GM23338 (cell line): ENCODE results near the gene TMCO1. TPM values are rescaled to one million over a fixed set of nuclear protein-coding genes. Genes with fewer than 3 reads are reported as not detected.

Experiments
- ATAC-seq: fragments of 200-7000 bp; cut with Tn5 transposase; 3 replicates; pipeline ENCODE4 v1.9.1; 2020
- DNase-seq: peaks from one replicate; pipeline ENCODE4 v3.0.0-alpha.2; 2015; ENCODE audit warnings: low spot score
- H2AFZ ChIP-seq: fragments of 200-600 bp; sonication (generic); 2 replicates; pipeline ENCODE4 v1.8.0; 2016; ENCODE audit warnings: antibody characterized with exemption, mild to moderate bottlenecking, moderate library complexity
- H3F3A ChIP-seq: fragments of 200-600 bp; sonication (generic); replicated peaks from 2 replicates; pipeline ENCODE4 v1.8.0; 2017; ENCODE audit warnings: antibody characterized with exemption, mixed run types, low read depth
- H3K27ac ChIP-seq: fragments of 200-600 bp; sonication (generic); 2 replicates; pipeline ENCODE4 v1.6.1; 2016; ENCODE audit warnings: low read depth
- H3K27me3 ChIP-seq: fragments of 200-600 bp; sonication (generic); 2 replicates; pipeline ENCODE4 v1.8.0; 2016; ENCODE audit warnings: mild to moderate bottlenecking, mixed run types, moderate library complexity; ENCODE audit not compliant: insufficient read depth
- H3K36me3 ChIP-seq: fragments of 200-600 bp; sonication (generic); 2 replicates; pipeline ENCODE4 v1.8.0; 2016; ENCODE audit warnings: mild to moderate bottlenecking; ENCODE audit not compliant: insufficient read depth
- H3K4me1 ChIP-seq: fragments of 200-600 bp; sonication (generic); 2 replicates; pipeline ENCODE4 v1.8.0; 2016; ENCODE audit warnings: mild to moderate bottlenecking, moderate library complexity; ENCODE audit not compliant: insufficient read depth
- H3K4me2 ChIP-seq: fragments of 200-600 bp; sonication (generic); 2 replicates; pipeline ENCODE4 v1.7.1; 2017; ENCODE audit warnings: mixed run types
- H3K4me3 ChIP-seq: fragments of 200-600 bp; sonication (generic); 2 replicates; pipeline ENCODE4 v1.6.1; 2016; ENCODE audit warnings: mixed run types
- H3K79me2 ChIP-seq: fragments of 200-600 bp; sonication (generic); replicated peaks from 2 replicates; pipeline ENCODE4 v1.8.0; 2017; ENCODE audit warnings: mild to moderate bottlenecking; ENCODE audit not compliant: insufficient read depth
- H3K9me2 ChIP-seq: fragments of 200-600 bp; sonication (generic); 2 replicates; pipeline ENCODE4 v1.8.0; 2017; ENCODE audit not compliant: insufficient read depth
- H4K20me1 ChIP-seq: fragments of 200-600 bp; sonication (generic); replicated peaks from 2 replicates; pipeline ENCODE4 v1.8.0; 2017; ENCODE audit warnings: mild to moderate bottlenecking; ENCODE audit not compliant: insufficient read depth
- H3K27ac Mint-ChIP-seq: 2 replicates; pipeline ENCODE4 v1.8.0; 2020; ENCODE audit warnings: inconsistent platforms, mild to moderate bottlenecking, moderate library complexity, mixed read lengths
- H3K27me3 Mint-ChIP-seq: 3 replicates; pipeline ENCODE4 v1.8.0; 2022; ENCODE audit warnings: low read depth, mild to moderate bottlenecking, moderate library complexity, mixed read lengths, inconsistent platforms; ENCODE audit not compliant: insufficient read depth, poor library complexity
- H3K36me3 Mint-ChIP-seq: 3 replicates; pipeline ENCODE4 v1.8.0; 2021; ENCODE audit warnings: low read depth, mild to moderate bottlenecking, inconsistent platforms, moderate library complexity, mixed read lengths
- H3K4me1 Mint-ChIP-seq: 3 replicates; pipeline ENCODE4 v1.8.0; 2020; ENCODE audit warnings: mild to moderate bottlenecking, inconsistent platforms, mixed read lengths
- H3K4me3 Mint-ChIP-seq: 3 replicates; pipeline ENCODE4 v1.8.0; 2021; ENCODE audit warnings: moderate library complexity, mild to moderate bottlenecking, inconsistent platforms, mixed read lengths
- H3K9me3 Mint-ChIP-seq: 3 replicates; pipeline ENCODE4 v1.8.0; 2020; ENCODE audit warnings: moderate library complexity, mild to moderate bottlenecking, inconsistent platforms, mixed read lengths
- CTCF ChIP-seq, 2 experiments: fragments of 200-600 bp in 1 of 2; sonication (generic) in 1 of 2; conservative IDR thresholded peaks; 2 replicates each; pipeline versions ENCODE4 v1.5.1 to v1.6.1; 2016 to 2017; ENCODE audit warnings: antibody characterized with exemption in 2 of 2, low read depth in 2 of 2, mild to moderate bottlenecking in 2 of 2, moderate library complexity in 1 of 2
- ETS1 ChIP-seq: IDR thresholded peaks from 2 replicates; pipeline ENCODE4 v1.6.1; 2016; ENCODE audit warnings: antibody characterized with exemption
- EZH2 ChIP-seq: fragments of 200-600 bp; sonication (generic); IDR thresholded peaks from one replicate; pipeline ENCODE4 v1.8.0; 2017; ENCODE audit warnings: antibody characterized with exemption, mild to moderate bottlenecking, low read depth; ENCODE audit not compliant: unreplicated experiment
- EZH2phosphoT487 ChIP-seq: fragments of 200-600 bp; sonication (generic); IDR thresholded peaks from one replicate; pipeline ENCODE4 v1.8.1; 2018; ENCODE audit warnings: antibody characterized with exemption; ENCODE audit not compliant: unreplicated experiment
- JUNB ChIP-seq: IDR thresholded peaks from one replicate; pipeline ENCODE4 v1.6.1; 2016; ENCODE audit warnings: antibody characterized with exemption; ENCODE audit not compliant: unreplicated experiment
- NANOG ChIP-seq: IDR thresholded peaks from 2 replicates; pipeline ENCODE4 v1.6.1; 2016; ENCODE audit warnings: antibody characterized with exemption, borderline replicate concordance
- POLR2AphosphoS5 ChIP-seq: IDR thresholded peaks from 2 replicates; pipeline ENCODE4 v1.6.1; 2016; ENCODE audit warnings: antibody characterized with exemption, low read depth
- REST ChIP-seq: IDR thresholded peaks from one replicate; pipeline ENCODE4 v1.6.1; 2018; ENCODE audit warnings: antibody characterized with exemption; ENCODE audit not compliant: unreplicated experiment
- STAT1 ChIP-seq: IDR thresholded peaks from one replicate; pipeline ENCODE4 v1.6.1; 2016; ENCODE audit warnings: antibody characterized with exemption; ENCODE audit not compliant: unreplicated experiment
- ZNF114 ChIP-seq: fragments of 250-450 bp; sonication (Bioruptor Pico); IDR thresholded peaks from 2 replicates; pipeline ENCODE4 v1.5.0; 2020; ENCODE audit warnings: mild to moderate bottlenecking, moderate library complexity
- ZNF331 ChIP-seq: fragments of 250-450 bp; sonication (Bioruptor Pico); IDR thresholded peaks from 2 replicates; pipeline ENCODE4 v1.5.0; 2020; ENCODE audit warnings: low read depth, mild to moderate bottlenecking, moderate library complexity
- ZNF462 ChIP-seq: fragments of 250-450 bp; sonication (Bioruptor Pico); IDR thresholded peaks from 2 replicates; pipeline ENCODE4 v1.5.0; 2020; ENCODE audit warnings: mild to moderate bottlenecking, moderate library complexity
- polyA plus RNA-seq: library from polyadenylated mRNA; unstranded; fragments of >200 nt; fragmentation: Nextera tagmentation; extraction: Ambion mirVana; gene quantifications from 2 replicates; pipeline ENCODE4 v1.2.1, GENCODE V29; 2016
- total RNA-seq: library from RNA; depleted of rRNA; stranded (reverse); fragments of >200 nt; shearing (Covaris generic); gene quantifications from 2 replicates; pipeline ENCODE4 v1.2.3, GENCODE V29; 2014

The TMCO1 gene
- total and polyA plus RNA-seq, 2 experiments from 2014 or later = 38.3 to 116 TPM

GRCh38 chr1:165755393-165756010, 13.2 kb downstream of the TMCO1 start (continued):
- TF ChIP-seq ZNF462 (CRISPR knock-in tag) = no peak
- no peak for TF ChIP-seq EZH2
- TF ChIP-seq ZNF114 (CRISPR knock-in tag) = no peak
- no peak for TF ChIP-seq NANOG
- no peak for TF ChIP-seq STAT1
- TF ChIP-seq ZNF331 (CRISPR knock-in tag) = no peak
- TF ChIP-seq JUNB = no peak

GRCh38 chr1:165753934-165754333, 14.7 kb downstream of the TMCO1 start:
- no peak overlapping the region for H2AFZ ChIP-seq
- Mint-ChIP-seq H3K27ac (no peak overlapping the region), H3K9me3 (no peaks in the 10 kb centered on the region), H3K36me3 (peaks cover 11% of the 10 kb centered on the region; the same call in 2 of the 3 replicates), H3K27me3 (no peaks in the 10 kb centered on the region), H3K4me3 (no peak overlapping the region), H3K4me1 (no peaks in the 10 kb centered on the region)
- no peak for TF ChIP-seq CTCF (conservative IDR thresholded peaks at IDR 0.05; ENCODE audit: low read depth in 2 of 2)
- no peak for TF ChIP-seq ETS1
- no peak for TF ChIP-seq EZH2
- TF ChIP-seq REST = no peak
- no peak for TF ChIP-seq POLR2AphosphoS5
- TF ChIP-seq EZH2phosphoT487 = no peak
- TF ChIP-seq ZNF114 (CRISPR knock-in tag) = no peak
- H4K20me1 ChIP-seq = no peaks in the 10 kb centered on the region; the same call in 1 of the 2 replicates
- H3F3A ChIP-seq = no peaks in the 10 kb centered on the region
- H3K27me3 ChIP-seq = no peaks in the 10 kb centered on the region
- no peak overlapping the region for H3K4me3 ChIP-seq
- ATAC-seq (no peak), DNase-seq (no peak)
- no peak overlapping the region for H3K4me2 ChIP-seq
- H3K9me2 ChIP-seq = no peaks in the 10 kb centered on the region
- H3K36me3 ChIP-seq = no peaks in the 10 kb centered on the region; the same call in 1 of the 2 replicates
- H3K79me2 ChIP-seq = no peaks in the 10 kb centered on the region
- H3K4me1 ChIP-seq = no peaks in the 10 kb centered on the region
- no peak overlapping the region for H3K27ac ChIP-seq
